Mesenchymal stem cell (in vitro differentiated cells and primary cell): ENCODE results near the gene STN1.

Source experiments
- DNase-seq: peaks from one replicate; pipeline ENCODE4 v3.0.0-alpha.2; 2013
- H2AFZ ChIP-seq: one replicate; pipeline ENCODE4 v1.6.1; 2013; ENCODE audit warnings: low read depth, mild to moderate bottlenecking, control low read depth, inconsistent platforms, low read length, moderate library complexity
- H2AK5ac ChIP-seq: 2 replicates; pipeline ENCODE4 v1.6.1; 2013; ENCODE audit warnings: low read length, moderate library complexity, mild to moderate bottlenecking, inconsistent platforms; ENCODE audit not compliant: severe bottlenecking
- H2BK120ac ChIP-seq: one replicate; pipeline ENCODE4 v1.6.1; 2013; ENCODE audit warnings: low read depth, mild to moderate bottlenecking, inconsistent platforms, low read length, moderate library complexity
- H2BK12ac ChIP-seq, 2 experiments: one replicate each; pipeline ENCODE4 v1.6.1; 2013; ENCODE audit warnings: inconsistent platforms in 2 of 2, low read length in 2 of 2, mild to moderate bottlenecking in 2 of 2, moderate library complexity in 2 of 2, control low read depth in 1 of 2
- H2BK15ac ChIP-seq: one replicate; pipeline ENCODE4 v1.6.1; 2013; ENCODE audit warnings: mild to moderate bottlenecking, low read depth, inconsistent platforms; ENCODE audit not compliant: poor library complexity, severe bottlenecking
- H2BK5ac ChIP-seq: 2 replicates; pipeline ENCODE4 v1.6.1; 2013; ENCODE audit warnings: low read depth, mild to moderate bottlenecking, low read length, control low read depth, inconsistent platforms; ENCODE audit not compliant: poor library complexity, severe bottlenecking
- H3K14ac ChIP-seq, 2 experiments: one replicate each; pipeline ENCODE4 v1.6.1; 2013; ENCODE audit warnings: inconsistent platforms in 2 of 2, low read length in 2 of 2, control low read depth in 1 of 2, mild to moderate bottlenecking in 1 of 2, moderate library complexity in 1 of 2
- H3K18ac ChIP-seq, 2 experiments: one replicate each; pipeline ENCODE4 v1.6.1; 2013; ENCODE audit warnings: inconsistent platforms in 2 of 2, low read length in 2 of 2, control low read depth in 1 of 2, low read depth in 1 of 2, mild to moderate bottlenecking in 1 of 2
- H3K23ac ChIP-seq, 2 experiments: one replicate each; pipeline ENCODE4 v1.6.1; 2013; ENCODE audit warnings: inconsistent platforms in 2 of 2, low read length in 2 of 2, mild to moderate bottlenecking in 2 of 2, moderate library complexity in 2 of 2, control low read depth in 1 of 2
- H3K27ac ChIP-seq: 2 replicates; pipeline ENCODE4 v1.5.1; 2013; ENCODE audit warnings: mild to moderate bottlenecking, moderate library complexity, low read length, control low read depth, inconsistent platforms; ENCODE audit not compliant: poor library complexity, severe bottlenecking
- H3K27me3 ChIP-seq, 2 experiments: 2 replicates each; pipeline versions ENCODE4 v1.6.1 to v1.7.0; 2013; ENCODE audit warnings: low read length in 2 of 2, mild to moderate bottlenecking in 2 of 2, moderate library complexity in 2 of 2, control low read depth in 1 of 2, inconsistent platforms in 1 of 2; ENCODE audit not compliant: control insufficient read depth in 1 of 2, insufficient read depth in 1 of 2
- H3K36me3 ChIP-seq, 2 experiments: 2 replicates each; pipeline versions ENCODE4 v1.6.1 to v1.7.0; 2013; ENCODE audit warnings: low read length in 2 of 2, control low read depth in 1 of 2, inconsistent platforms in 1 of 2, low read depth in 1 of 2, mild to moderate bottlenecking in 1 of 2; ENCODE audit not compliant: insufficient read depth in 2 of 2, control insufficient read depth in 1 of 2
- H3K4ac ChIP-seq, 2 experiments: one replicate each; pipeline ENCODE4 v1.6.1; 2013; ENCODE audit warnings: inconsistent platforms in 2 of 2, low read length in 2 of 2, mild to moderate bottlenecking in 2 of 2, moderate library complexity in 2 of 2, control low read depth in 1 of 2, low read depth in 1 of 2
- H3K4me1 ChIP-seq: 2 replicates; pipeline ENCODE4 v1.6.1; 2013; ENCODE audit warnings: low read depth, low read length, control low read depth; ENCODE audit not compliant: control insufficient read depth, insufficient read depth
- H3K4me2 ChIP-seq: 2 replicates; pipeline ENCODE4 v1.6.1; 2013; ENCODE audit warnings: low read length, mild to moderate bottlenecking, inconsistent platforms; ENCODE audit not compliant: poor library complexity, severe bottlenecking
- H3K4me3 ChIP-seq, 2 experiments: 2 replicates each; pipeline versions ENCODE4 v1.5.1 to v1.7.0; 2013; ENCODE audit warnings: low read length in 2 of 2, mild to moderate bottlenecking in 2 of 2, control low read depth in 1 of 2, low read depth in 1 of 2; ENCODE audit not compliant: insufficient read depth in 1 of 2
- H3K79me1 ChIP-seq: replicated peaks from 2 replicates; pipeline ENCODE4 v1.6.1; 2013; ENCODE audit warnings: mild to moderate bottlenecking, control low read depth, low read length, inconsistent platforms; ENCODE audit not compliant: poor library complexity, severe bottlenecking
- H3K9ac ChIP-seq: 2 replicates; pipeline ENCODE4 v1.7.0; 2013; ENCODE audit warnings: mild to moderate bottlenecking, low read length, moderate library complexity
- H3K9me3 ChIP-seq: 2 replicates; pipeline ENCODE4 v1.7.0; 2013; ENCODE audit warnings: mild to moderate bottlenecking, low read length; ENCODE audit not compliant: control insufficient read depth
- H4K8ac ChIP-seq: one replicate; pipeline ENCODE4 v1.6.1; 2013; ENCODE audit warnings: inconsistent platforms, mild to moderate bottlenecking, low read length, moderate library complexity
- H4K91ac ChIP-seq: one replicate; pipeline ENCODE4 v1.6.1; 2013; ENCODE audit warnings: mild to moderate bottlenecking, low read length, inconsistent platforms
- WGBS: methylation state at CpG from one replicate; pipeline ENCODE4 v1.1.7; 2013; ENCODE audit warnings: mixed read lengths; 5-methylcytosine and 5-hydroxymethylcytosine counted together

STN1 gene

DNA sequence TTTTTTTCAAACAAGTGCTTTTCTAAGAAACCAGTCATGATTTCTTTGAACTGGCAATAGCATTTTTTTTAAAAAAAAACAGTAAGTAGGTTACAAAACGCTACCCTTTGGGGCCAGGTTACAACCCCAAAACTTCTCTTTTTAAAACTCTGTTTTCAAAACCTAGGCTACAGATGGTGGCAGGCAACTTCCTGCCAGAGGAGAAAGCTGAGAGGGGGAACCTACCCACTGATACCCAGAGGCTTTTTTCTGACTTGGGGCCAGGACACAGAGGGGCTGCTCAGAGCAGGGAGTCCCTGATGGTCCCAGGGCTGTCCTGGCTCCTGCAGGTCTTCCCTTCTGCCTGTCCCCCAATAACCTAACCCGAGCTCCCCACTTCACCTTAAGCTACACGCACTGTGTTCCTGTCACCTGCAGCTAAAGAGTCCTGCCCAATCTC, 6.9 kb downstream of the STN1 start:
- peak overlapping the region; percentile 75 for H4K8ac ChIP-seq
- H3K79me1 ChIP-seq, result peaks cover 30% of the 10 kb centered on the region
- H3K9me3 ChIP-seq, result no peaks in the 10 kb centered on the region
- no peak overlapping the region for H3K14ac ChIP-seq
- H2AK5ac ChIP-seq, result peak overlapping the region; percentile 76
- no peak for DNase-seq
- peak overlapping the region; percentile 13 to 29 for H3K18ac ChIP-seq
- peak overlapping the region; percentile 48 for H2BK15ac ChIP-seq
- H3K27me3 ChIP-seq, result no peaks in the 10 kb centered on the region
- WGBS, result 92% methylated on average over 3 of the region's 3 CpGs
- H3K4me3 ChIP-seq, result no peak overlapping the region
- H2AFZ ChIP-seq, result no peak overlapping the region
- H3K4me2 ChIP-seq, result no peak overlapping the region
- peak overlapping the region; percentile 86 for H2BK5ac ChIP-seq
- H3K4me1 ChIP-seq, result peaks cover 19% of the 10 kb centered on the region
- H3K9ac ChIP-seq, result peak overlapping the region; percentile 17
- no peak overlapping the region for H3K23ac ChIP-seq
- peaks cover 0 to 32% of the 10 kb centered on the region in 2 experiments for H3K36me3 ChIP-seq
- H3K27ac ChIP-seq, result peak overlapping the region; percentile 14
- no peak overlapping the region for H4K91ac ChIP-seq
- H2BK120ac ChIP-seq, result no peak overlapping the region
- peak overlapping the region; percentile 50 to 77 for H2BK12ac ChIP-seq
- H3K4ac ChIP-seq, result peak overlapping the region in 1 of 2 experiments; percentile 49

GRCh38 chr10:103910442-103911012, 7.5 kb downstream of the STN1 start:
- WGBS, result 98% methylated on average over 3 of the region's 4 CpGs
- Histone ChIP-seq H3K36me3 (peaks cover 0 to 27% of the 10 kb centered on the region in 2 experiments), H3K4me2 (no peak overlapping the region), H3K23ac (no peak overlapping the region), H3K27me3 (no peaks in the 10 kb centered on the region), H3K9ac (peak overlapping the region; percentile 17), H3K79me1 (peaks cover 30% of the 10 kb centered on the region), H3K4me3 (peak overlapping the region in 1 of 2 experiments; percentile 50), H2BK120ac (no peak overlapping the region), H2AK5ac (peak overlapping the region; percentile 89), H2BK5ac (peak overlapping the region; percentile 86), H3K4ac (peak overlapping the region in 1 of 2 experiments; percentile 69), H3K14ac (no peak overlapping the region), H4K8ac (peak overlapping the region; percentile 32), H4K91ac (no peak overlapping the region), H3K4me1 (peaks cover 15% of the 10 kb centered on the region), H2AFZ (no peak overlapping the region), H2BK12ac (no peak overlapping the region), H3K18ac (peak overlapping the region in 1 of 2 experiments; percentile 24), H3K9me3 (no peaks in the 10 kb centered on the region), H2BK15ac (peak overlapping the region; percentile 88), H3K27ac (peak overlapping the region; percentile 55)
- no peak for DNase-seq

GRCh38 chr10:103905441-103905840, 12.5 kb downstream of the STN1 start:
- Histone ChIP-seq H3K79me1 (peaks cover 13% of the 10 kb centered on the region), H3K4me3 (no peak overlapping the region), H3K23ac (no peak overlapping the region), H3K27me3 (no peaks in the 10 kb centered on the region), H2AFZ (peak overlapping the region; percentile 14), H2BK5ac (no peak overlapping the region), H2BK120ac (no peak overlapping the region), H4K8ac (no peak overlapping the region), H2BK12ac (peak overlapping the region in 1 of 2 experiments; percentile 52), H3K27ac (no peak overlapping the region), H2BK15ac (no peak overlapping the region), H2AK5ac (no peak overlapping the region), H3K4me2 (no peak overlapping the region), H3K36me3 (peaks cover under 1 to 56% of the 10 kb centered on the region in 2 experiments), H3K4me1 (peaks cover 7% of the 10 kb centered on the region), H3K9ac (peak overlapping the region; percentile 46), H3K14ac (peak overlapping the region in 1 of 2 experiments; percentile 60), H3K18ac (peak overlapping the region in 1 of 2 experiments; percentile 52), H4K91ac (no peak overlapping the region), H3K4ac (peak overlapping the region in 1 of 2 experiments; percentile 87), H3K9me3 (no peaks in the 10 kb centered on the region)
- no peak for DNase-seq
- WGBS, result 93% methylated on average over 2 of the region's 4 CpGs

DNA sequence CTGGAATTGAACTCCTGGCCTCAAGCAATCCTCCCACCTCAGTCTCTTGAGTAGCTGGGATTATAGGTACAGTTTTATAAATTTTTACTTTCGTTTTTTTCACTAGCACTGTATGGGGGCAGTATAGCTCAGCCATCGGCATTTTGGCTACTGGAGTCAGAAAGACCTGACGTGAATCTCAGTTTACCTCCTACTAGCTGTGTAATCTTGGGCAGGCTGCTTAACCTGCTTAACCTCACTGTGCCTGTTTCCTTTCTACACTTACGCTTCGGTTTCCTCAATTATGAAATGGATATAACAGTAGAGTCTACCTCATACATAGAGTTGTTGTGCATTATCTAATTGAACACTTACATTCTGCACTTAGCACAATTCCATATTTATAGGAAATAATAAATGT, 16.7 kb downstream of the STN1 start:
- Histone ChIP-seq H4K8ac (no peak overlapping the region), H3K18ac (no peak overlapping the region), H3K4me1 (peaks cover 2% of the 10 kb centered on the region), H3K4me3 (no peak overlapping the region), H2AK5ac (no peak overlapping the region), H3K27ac (no peak overlapping the region), H3K23ac (no peak overlapping the region), H2BK12ac (no peak overlapping the region), H2BK5ac (no peak overlapping the region), H3K27me3 (no peaks in the 10 kb centered on the region), H3K9me3 (no peaks in the 10 kb centered on the region), H3K4me2 (no peak overlapping the region), H3K14ac (no peak overlapping the region), H3K79me1 (peaks cover 10% of the 10 kb centered on the region), H2AFZ (no peak overlapping the region), H3K36me3 (peaks cover 15 to 76% of the 10 kb centered on the region in 2 experiments), H2BK15ac (no peak overlapping the region), H4K91ac (peak overlapping the region; percentile 11), H2BK120ac (no peak overlapping the region), H3K4ac (no peak overlapping the region), H3K9ac (no peak overlapping the region)
- DNase-seq, result no peak
- WGBS, result 90% methylated on average over 3 of the region's 5 CpGs
